ENCODE data around the gene EHMT1. TPM values are rescaled to one million over a fixed set of nuclear protein-coding genes. Genes with fewer than 3 reads are reported as not detected.

The EHMT1 gene
- total RNA-seq = 100 to 1,000 TPM; 111 to 118 TPM

- peak; percentile 99 for DNase-seq
- peaks cover 4% of the 10 kb centered on the region for H3K36me3 Mint-ChIP-seq
- H3K9me3 Mint-ChIP-seq = no peaks in the 10 kb centered on the region
- peak within 1 kb of the TSS; percentile 95 for H3K4me3 Mint-ChIP-seq
- POLR2A ChIA-PET = interaction anchor here (0.6 to 2.1 kb wide), 11 partner anchors 8 to 379 kb away, joined by 3 to 36 read pairs (median 4); partner anchors contain the start of genes ARRDC1, EXD3, NOXA1 and ZMYND19
- H3K27ac Mint-ChIP-seq = peak within 1 kb of the TSS; percentile 89
- ATAC-seq (ENCODE audit: low read depth) = peak; percentile 72
- H3K4me1 Mint-ChIP-seq = peaks cover 28% of the 10 kb centered on the region
- H3K27me3 Mint-ChIP-seq = no peaks in the 10 kb centered on the region
Measured at GRCh38 chr9:137618105-137619067, at the start of gene EHMT1. Gene EHMT1, plus strand, starts transcription at chr9:137619005. Its CDS starts 24 bp downstream, at chr9:137619029.

- Mint-ChIP-seq H3K27me3 (no peaks in the 10 kb centered on the region), H3K4me1 (peaks cover 11% of the 10 kb centered on the region), H3K9me3 (no peaks in the 10 kb centered on the region), H3K36me3 (peaks cover 17% of the 10 kb centered on the region), H3K27ac (no peak overlapping the region), H3K4me3 (no peak overlapping the region)
- no peak for ATAC-seq (ENCODE audit: low read depth)
- no peak for DNase-seq
- POLR2A ChIA-PET = no interaction called here
Measured at GRCh38 chr9:137569609-137570203, 49.1 kb upstream of the EHMT1 start.

- no peak for DNase-seq
- H3K27ac Mint-ChIP-seq = no peak overlapping the region
- peaks cover 12% of the 10 kb centered on the region for H3K4me1 Mint-ChIP-seq
- no peak overlapping the region for H3K4me3 Mint-ChIP-seq
- ATAC-seq (ENCODE audit: low read depth) = no peak
- no peaks in the 10 kb centered on the region for H3K9me3 Mint-ChIP-seq
- no peaks in the 10 kb centered on the region for H3K27me3 Mint-ChIP-seq
- peaks cover 19% of the 10 kb centered on the region for H3K36me3 Mint-ChIP-seq
- POLR2A ChIA-PET = no interaction called here
Measured at GRCh38 chr9:137570566-137570965, 48.2 kb upstream of the EHMT1 start.

- ATAC-seq (ENCODE audit: low read depth) = no peak
- DNase-seq = no peak
- no peak overlapping the region for H3K27ac Mint-ChIP-seq
- H3K9me3 Mint-ChIP-seq = no peaks in the 10 kb centered on the region
- H3K36me3 Mint-ChIP-seq = peaks cover 17% of the 10 kb centered on the region
- POLR2A ChIA-PET = no interaction called here
- peaks cover 29% of the 10 kb centered on the region for H3K4me1 Mint-ChIP-seq
- no peaks in the 10 kb centered on the region for H3K27me3 Mint-ChIP-seq
- H3K4me3 Mint-ChIP-seq = no peak overlapping the region
Measured at GRCh38 chr9:137574192-137574591, 44.6 kb upstream of the EHMT1 start.

DNA sequence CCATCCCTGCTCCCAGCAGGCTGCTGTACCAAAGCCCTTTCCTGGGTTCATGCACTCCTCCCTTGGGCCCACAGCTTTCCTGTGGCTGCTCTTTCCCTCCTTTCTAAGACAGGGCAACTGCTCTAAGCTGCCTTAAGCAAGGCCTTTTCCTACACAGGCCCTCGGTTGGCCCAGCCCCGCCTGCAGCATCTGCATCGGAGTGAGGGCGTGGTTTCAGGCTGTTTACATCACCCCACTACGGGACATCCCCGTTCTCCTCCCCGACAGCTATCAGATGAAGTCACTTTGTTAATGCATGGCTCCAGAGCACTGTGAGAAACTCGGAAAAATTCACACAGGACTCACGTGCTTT lies 43.5 kb upstream of the EHMT1 start:
- Mint-ChIP-seq H3K4me3 (no peak overlapping the region), H3K27me3 (no peaks in the 10 kb centered on the region), H3K4me1 (peaks cover 29% of the 10 kb centered on the region), H3K36me3 (peaks cover 13% of the 10 kb centered on the region), H3K9me3 (no peaks in the 10 kb centered on the region), H3K27ac (no peak overlapping the region)
- DNase-seq (no peak), ATAC-seq (ENCODE audit: low read depth) (no peak)
- POLR2A ChIA-PET = no interaction called here

- DNase-seq (no peak), ATAC-seq (ENCODE audit: low read depth) (no peak)
- Mint-ChIP-seq H3K27ac (peak overlapping the region; percentile 16), H3K4me1 (peaks cover 25% of the 10 kb centered on the region), H3K27me3 (no peaks in the 10 kb centered on the region), H3K36me3 (peaks cover 8% of the 10 kb centered on the region), H3K9me3 (no peaks in the 10 kb centered on the region), H3K4me3 (peak overlapping the region; percentile 22)
- POLR2A ChIA-PET = no interaction called here
Measured at GRCh38 chr9:137575716-137576411, 42.9 kb upstream of the EHMT1 start.

GRCh38 chr9:137578518-137579258 lies 40.1 kb upstream of the EHMT1 start, which contains the start of gene DPH7:
Gene DPH7, minus strand, starts transcription at chr9:137578925. Its CDS starts 148 bp downstream, at chr9:137578777.
- H3K27ac Mint-ChIP-seq = peak within 1 kb of the TSS; percentile 56
- H3K4me1 Mint-ChIP-seq = peaks cover 23% of the 10 kb centered on the region
- ATAC-seq (ENCODE audit: low read depth) (peak; percentile 99), DNase-seq (peak; percentile 99)
- POLR2A ChIA-PET = interaction anchor here (1.4 kb wide), 1 partner anchor 26 kb away, joined by 3 read pairs; the partner anchor contains the start of gene ARRDC1
- H3K4me3 Mint-ChIP-seq = peak within 1 kb of the TSS; percentile 85
- H3K36me3 Mint-ChIP-seq = peaks cover 1% of the 10 kb centered on the region
- no peaks in the 10 kb centered on the region for H3K9me3 Mint-ChIP-seq
- no peaks in the 10 kb centered on the region for H3K27me3 Mint-ChIP-seq

GRCh38 chr9:137579259-137579604 lies 39.6 kb upstream of the EHMT1 start:
- Mint-ChIP-seq H3K4me3 (peak overlapping the region; percentile 85), H3K27ac (peak overlapping the region; percentile 48), H3K27me3 (no peaks in the 10 kb centered on the region), H3K4me1 (peaks cover 23% of the 10 kb centered on the region), H3K36me3 (peaks cover 1% of the 10 kb centered on the region), H3K9me3 (no peaks in the 10 kb centered on the region)
- POLR2A ChIA-PET = interaction anchor here (1.4 kb wide), 1 partner anchor 26 kb away, joined by 3 read pairs; the partner anchor contains the start of gene ARRDC1
- ATAC-seq (ENCODE audit: low read depth) (no peak), DNase-seq (no peak)

GRCh38 chr9:137580209-137580953 lies 38.4 kb upstream of the EHMT1 start:
- no peaks in the 10 kb centered on the region for H3K36me3 Mint-ChIP-seq
- H3K9me3 Mint-ChIP-seq = no peaks in the 10 kb centered on the region
- no peaks in the 10 kb centered on the region for H3K27me3 Mint-ChIP-seq
- POLR2A ChIA-PET = no interaction called here
- no peak overlapping the region for H3K4me3 Mint-ChIP-seq
- DNase-seq (no peak), ATAC-seq (ENCODE audit: low read depth) (no peak)
- peaks cover 23% of the 10 kb centered on the region for H3K4me1 Mint-ChIP-seq
- no peak overlapping the region for H3K27ac Mint-ChIP-seq

DNA sequence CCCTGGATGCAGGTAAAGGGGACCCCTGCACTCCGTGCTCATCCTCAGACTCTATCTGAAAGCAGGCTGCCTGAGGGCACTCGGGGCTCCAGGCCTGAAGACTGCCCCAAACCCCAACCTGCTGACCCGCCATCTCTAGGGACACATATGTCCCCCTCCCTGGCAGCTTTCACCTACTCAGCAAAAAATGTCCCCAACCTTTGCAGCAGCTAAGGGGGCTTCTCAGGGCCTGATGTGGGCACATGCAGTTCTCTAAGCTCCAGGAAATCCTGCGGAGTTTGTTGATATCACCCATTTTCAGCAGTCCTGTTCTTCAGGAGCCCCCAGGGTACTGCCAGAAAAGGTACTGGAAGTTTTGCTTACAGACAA lies 37.9 kb upstream of the EHMT1 start:
- H3K36me3 Mint-ChIP-seq = peaks cover under 1% of the 10 kb centered on the region
- H3K27ac Mint-ChIP-seq = no peak overlapping the region
- no peak for ATAC-seq (ENCODE audit: low read depth)
- POLR2A ChIA-PET = no interaction called here
- H3K4me3 Mint-ChIP-seq = no peak overlapping the region
- no peaks in the 10 kb centered on the region for H3K9me3 Mint-ChIP-seq
- DNase-seq = no peak
- peaks cover 19% of the 10 kb centered on the region for H3K4me1 Mint-ChIP-seq
- no peaks in the 10 kb centered on the region for H3K27me3 Mint-ChIP-seq

DNA sequence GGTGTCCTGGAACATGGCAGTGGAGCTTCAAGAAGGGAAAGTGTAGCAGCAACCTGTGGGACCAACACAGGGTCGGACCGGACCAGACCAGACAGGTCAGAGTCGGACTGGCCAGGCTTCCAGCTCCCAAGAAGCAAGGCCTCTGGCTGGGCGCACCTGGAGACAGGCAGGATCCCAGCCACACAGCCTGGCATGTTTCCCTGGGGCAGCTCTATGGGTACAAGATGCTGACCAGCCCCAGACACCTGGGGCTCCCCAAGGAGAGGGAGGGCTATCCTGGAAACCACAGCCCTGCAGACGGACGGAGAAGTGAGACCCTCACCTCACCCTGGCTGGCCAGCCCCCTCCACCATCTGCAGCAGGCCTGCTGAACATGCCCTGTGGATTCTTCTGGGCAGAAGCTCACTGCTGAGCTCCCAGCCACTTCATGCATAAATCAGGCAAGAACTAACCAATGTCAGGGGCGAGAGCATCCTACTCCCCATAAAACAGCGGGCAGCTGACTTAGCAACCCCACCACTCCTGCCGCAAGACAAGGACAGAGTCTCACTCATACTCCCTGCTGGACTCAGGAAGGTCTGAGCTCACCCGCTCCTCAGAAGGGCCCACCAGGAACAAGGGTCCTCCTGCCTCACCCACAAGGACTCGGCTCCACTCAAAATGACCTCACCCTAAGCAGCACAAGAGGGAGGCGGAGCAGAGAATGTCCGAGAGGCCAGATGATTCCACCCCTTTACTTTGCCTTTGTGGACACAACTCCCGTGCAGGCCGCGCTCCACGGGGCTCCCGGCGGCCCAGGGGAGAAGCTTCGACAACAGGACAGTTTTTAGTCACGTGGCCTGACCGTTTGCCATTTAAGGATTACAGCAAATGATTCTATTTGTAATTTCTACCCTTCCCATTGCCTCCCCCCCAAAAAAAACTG lies 37.2 kb upstream of the EHMT1 start:
- Mint-ChIP-seq H3K27ac (no peak overlapping the region), H3K4me3 (no peak overlapping the region), H3K9me3 (no peaks in the 10 kb centered on the region), H3K27me3 (no peaks in the 10 kb centered on the region), H3K4me1 (peaks cover 14% of the 10 kb centered on the region), H3K36me3 (peaks cover 2% of the 10 kb centered on the region)
- POLR2A ChIA-PET = no interaction called here
- DNase-seq (no peak), ATAC-seq (ENCODE audit: low read depth) (no peak)
